Transverse colon (tissue), 4 donors: ENCODE measurements around the gene CDH24.
A peak's percentile ranks its signal among the peaks of the same experiment; 100 is the strongest.

ENCODE experiments used
- CTCF ChIP-seq, 5 experiments: fragments of 200-600 bp in 3 of 5; fragments of 450-650 bp in 2 of 5; sonication (generic) in 3 of 5; IDR thresholded peaks; 1 replicate in 2 of 5; 2 replicates in 3 of 5; pipeline ENCODE4 v1.5.1; 2016 to 2017; ENCODE audit warnings: antibody characterized with exemption in 5 of 5, inconsistent platforms in 3 of 5, mild to moderate bottlenecking in 2 of 5, moderate library complexity in 1 of 5
- EP300 ChIP-seq: sonication (generic); formaldehyde crosslinking; IDR thresholded peaks from one replicate; pipeline ENCODE4 v1.6.1; 2017; ENCODE audit warnings: antibody characterized with exemption, low read depth
- POLR2AphosphoS5 ChIP-seq, 3 donors: sonication (generic); formaldehyde crosslinking; IDR thresholded peaks; one replicate each; pipeline ENCODE4 v1.6.1; 2016; ENCODE audit warnings: antibody characterized with exemption in 3 of 3

- TF ChIP-seq CTCF (IDR thresholded peaks at IDR 0.05) (no peak), EP300 (no peak), POLR2AphosphoS5 (IDR thresholded peaks at IDR 0.05) (peak; percentile 68 to 73 (median 69))
Observed at GRCh38 chr14:23071244-23071920, 14.1 kb upstream of the CDH24 start.
